Choroid plexus epithelial cell (primary cell): ENCODE measurements around the gene HMBS.

Experiments used
- DNase-seq: peaks from one replicate; pipeline ENCODE4 v3.0.0-alpha.2; 2010; ENCODE audit warnings: low read depth
- H3K4me3 ChIP-seq: 2 replicates; pipeline ENCODE4 v1.5.1; 2011; ENCODE audit warnings: low read depth, mild to moderate bottlenecking, control low read depth, low read length, moderate library complexity
- TF ChIP-seq, protein P1 (sequence below): conservative IDR thresholded peaks from 2 replicates; pipeline ENCODE4 v1.5.1; 2011; ENCODE audit warnings: low read depth, mild to moderate bottlenecking, control low read depth, inconsistent platforms, low read length, moderate library complexity

The HMBS gene

DNA sequence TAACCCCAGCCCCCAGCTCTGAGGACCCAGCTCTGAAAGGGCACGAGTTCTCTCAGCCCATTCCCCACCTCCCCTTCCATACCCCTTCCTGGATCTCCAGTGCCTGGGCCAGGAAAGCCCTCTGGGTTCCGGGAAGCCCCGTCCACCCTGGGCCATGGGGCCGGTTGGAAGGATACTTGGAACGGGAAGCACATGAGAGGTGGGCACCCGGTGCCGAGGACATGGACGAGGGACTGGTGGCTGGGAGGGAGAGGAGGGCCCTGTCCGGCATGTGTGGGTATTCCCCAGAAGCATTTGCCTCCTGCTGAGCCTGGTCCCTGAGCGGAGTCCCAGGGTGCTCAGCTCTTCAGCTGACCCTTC lies 31.5 kb downstream of the HMBS start:
- TF ChIP-seq, protein P1, sequence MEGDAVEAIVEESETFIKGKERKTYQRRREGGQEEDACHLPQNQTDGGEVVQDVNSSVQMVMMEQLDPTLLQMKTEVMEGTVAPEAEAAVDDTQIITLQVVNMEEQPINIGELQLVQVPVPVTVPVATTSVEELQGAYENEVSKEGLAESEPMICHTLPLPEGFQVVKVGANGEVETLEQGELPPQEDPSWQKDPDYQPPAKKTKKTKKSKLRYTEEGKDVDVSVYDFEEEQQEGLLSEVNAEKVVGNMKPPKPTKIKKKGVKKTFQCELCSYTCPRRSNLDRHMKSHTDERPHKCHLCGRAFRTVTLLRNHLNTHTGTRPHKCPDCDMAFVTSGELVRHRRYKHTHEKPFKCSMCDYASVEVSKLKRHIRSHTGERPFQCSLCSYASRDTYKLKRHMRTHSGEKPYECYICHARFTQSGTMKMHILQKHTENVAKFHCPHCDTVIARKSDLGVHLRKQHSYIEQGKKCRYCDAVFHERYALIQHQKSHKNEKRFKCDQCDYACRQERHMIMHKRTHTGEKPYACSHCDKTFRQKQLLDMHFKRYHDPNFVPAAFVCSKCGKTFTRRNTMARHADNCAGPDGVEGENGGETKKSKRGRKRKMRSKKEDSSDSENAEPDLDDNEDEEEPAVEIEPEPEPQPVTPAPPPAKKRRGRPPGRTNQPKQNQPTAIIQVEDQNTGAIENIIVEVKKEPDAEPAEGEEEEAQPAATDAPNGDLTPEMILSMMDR: no peak
- no peak for DNase-seq
- H3K4me3 ChIP-seq: no peak overlapping the region

DNA sequence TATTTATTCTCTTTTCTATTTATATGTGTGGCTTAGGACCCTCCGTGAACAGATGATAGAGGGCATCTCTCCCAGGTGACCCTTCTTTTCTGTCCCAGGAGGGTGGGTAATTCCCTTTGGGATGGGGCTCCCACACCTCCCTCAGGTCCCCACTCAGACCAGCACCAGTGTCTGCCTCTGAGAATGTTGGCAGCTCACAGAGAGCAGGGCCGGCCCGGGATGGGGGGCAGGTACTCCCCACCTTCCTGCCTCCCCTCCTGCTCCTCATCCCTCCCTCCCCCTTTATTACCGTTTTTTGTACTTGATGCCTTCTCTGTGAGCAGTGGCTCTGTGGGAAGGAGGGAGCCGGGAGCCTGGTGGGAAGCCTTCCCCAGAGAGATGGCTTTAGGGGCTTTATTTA lies 31.9 kb downstream of the HMBS start:
- no peak for DNase-seq
- TF ChIP-seq, protein P1: no peak
- H3K4me3 ChIP-seq: no peak overlapping the region

DNA sequence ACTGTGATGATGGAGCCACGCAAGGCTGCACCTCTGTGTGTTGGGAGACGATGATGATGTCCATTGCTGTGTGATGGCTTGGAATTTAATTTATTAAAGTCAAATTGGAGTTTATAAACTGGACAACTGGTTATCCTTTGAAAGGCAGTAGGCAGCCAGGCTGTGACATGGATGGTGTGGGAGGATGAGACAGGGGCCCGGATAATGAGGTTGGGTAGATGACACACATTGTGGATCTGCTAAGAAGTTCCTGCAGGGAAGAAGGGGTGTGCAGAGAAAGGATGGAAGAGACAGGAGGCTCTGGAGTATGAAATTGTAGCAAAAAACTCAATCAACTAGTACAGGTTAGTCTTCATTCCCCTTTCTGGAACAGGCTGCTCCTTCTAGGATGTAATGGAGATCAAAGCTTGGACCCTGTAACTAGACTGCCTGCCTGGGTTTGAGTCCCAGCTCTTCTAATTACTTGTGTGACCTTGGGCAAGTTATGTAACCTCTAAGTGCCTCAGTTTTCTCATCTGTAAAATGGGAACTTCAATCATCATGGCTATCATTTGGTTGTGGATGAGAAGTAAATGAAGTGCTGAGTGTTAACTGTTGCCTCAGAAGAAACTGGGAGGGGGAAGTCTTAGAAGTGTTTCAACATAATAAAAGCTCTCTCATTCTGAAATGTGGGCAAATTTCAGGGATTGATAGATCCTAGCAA lies 32.5 kb downstream of the HMBS start:
- no peak for DNase-seq
- H3K4me3 ChIP-seq: no peak overlapping the region
- TF ChIP-seq, protein P1: no peak

DNA sequence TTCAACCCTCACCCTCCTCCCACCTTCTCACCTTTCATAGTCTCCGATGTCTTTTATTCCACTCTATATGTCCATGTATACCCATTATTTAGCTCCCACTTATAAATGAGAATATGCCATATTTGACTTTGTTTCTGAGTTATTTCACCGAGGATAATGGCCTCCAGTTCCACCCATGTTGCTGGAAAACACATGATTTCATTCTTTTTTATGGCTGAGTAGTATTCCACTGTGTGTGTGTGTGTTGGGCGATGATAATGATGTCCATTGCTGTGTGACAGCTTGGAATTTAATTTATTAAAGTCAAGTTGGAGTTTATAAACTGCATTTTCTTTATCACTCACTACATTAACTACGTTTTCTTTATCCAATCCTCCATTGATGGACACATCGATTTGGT lies 33.5 kb downstream of the HMBS start:
- DNase-seq: no peak
- no peak overlapping the region for H3K4me3 ChIP-seq
- TF ChIP-seq, protein P1: no peak

DNA sequence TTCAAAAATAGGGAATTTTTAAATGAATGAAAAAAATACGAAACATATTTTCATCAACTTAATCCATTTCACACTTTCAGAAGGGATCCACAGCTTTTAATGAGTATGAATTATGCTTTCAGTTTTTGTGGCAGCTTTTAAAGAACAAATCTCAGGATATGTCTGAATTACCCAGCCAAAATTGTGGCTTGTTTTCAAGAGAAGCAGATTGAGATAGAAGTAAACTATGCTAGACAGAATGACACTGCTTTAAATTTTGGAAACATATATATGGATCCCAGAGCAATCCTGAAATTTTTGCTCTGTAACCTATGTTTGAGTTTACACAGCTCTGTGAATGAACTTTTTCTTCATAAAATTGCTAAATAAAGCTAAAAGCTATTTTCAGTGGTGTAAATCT lies 34.3 kb downstream of the HMBS start:
- DNase-seq: no peak
- H3K4me3 ChIP-seq: no peak overlapping the region
- TF ChIP-seq, protein P1: no peak

DNA sequence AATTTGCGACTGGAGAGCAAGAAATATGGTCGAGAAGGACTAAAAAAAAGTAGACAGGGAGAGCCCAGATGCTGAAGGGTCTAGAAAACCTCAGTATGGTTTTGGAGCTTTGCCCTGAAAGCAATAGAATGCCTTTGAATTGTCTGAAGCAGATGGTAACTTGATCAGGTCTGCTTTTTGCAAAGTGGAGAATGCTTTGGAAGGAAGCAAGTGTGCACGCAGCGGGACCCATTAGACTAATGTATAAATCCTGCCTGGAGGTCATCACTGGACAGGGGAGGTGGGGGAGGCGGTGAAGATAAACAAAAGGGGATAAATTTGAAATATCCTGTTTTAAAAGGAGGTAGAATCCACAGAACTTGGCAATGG lies 35.9 kb downstream of the HMBS start:
- TF ChIP-seq, protein P1: no peak
- DNase-seq: peak; percentile 86
- H3K4me3 ChIP-seq: peak overlapping the region; percentile 62

DNA sequence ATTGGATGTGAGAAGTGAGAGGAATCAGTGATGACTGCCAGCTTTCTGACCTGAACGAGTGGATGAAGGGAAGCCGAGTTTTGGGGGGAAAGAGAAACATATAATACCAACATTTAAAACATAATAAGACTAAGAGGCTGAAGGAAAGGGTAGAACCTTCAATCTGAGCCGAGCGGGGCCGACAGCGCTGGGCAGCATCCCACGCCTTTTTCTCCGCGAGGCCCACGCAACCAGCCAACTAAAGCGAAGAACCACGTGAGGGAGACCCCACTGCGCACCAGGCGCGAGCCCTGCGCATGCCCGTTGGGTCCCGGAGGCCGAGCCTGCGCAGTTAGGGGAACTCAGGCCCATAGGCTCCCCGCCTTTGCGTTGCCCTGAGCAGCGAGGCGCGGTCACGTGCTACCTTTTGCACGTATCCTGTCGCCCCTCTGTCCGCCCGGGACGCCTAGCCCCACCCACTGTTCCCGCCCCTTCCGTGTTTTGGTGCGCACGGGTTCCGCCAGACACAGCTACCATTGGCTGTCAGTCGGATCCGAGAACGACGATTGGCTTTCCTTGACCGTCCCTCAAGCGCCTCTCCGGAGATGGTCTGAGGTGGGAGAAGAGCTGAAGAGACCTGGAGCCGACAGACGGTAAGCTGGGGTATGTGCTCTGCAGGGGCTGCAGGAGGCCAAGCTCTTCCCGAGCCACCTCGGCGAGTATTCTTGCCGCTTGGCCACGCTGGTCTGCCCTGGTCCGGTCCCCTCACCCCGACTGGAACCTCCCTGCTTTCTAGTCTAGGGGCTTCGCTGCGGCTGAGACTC lies 36.5 kb downstream of the HMBS start, which contains the start of gene HINFP:
Gene HINFP (plus strand): TSS at position 573 of the 803 bp plus-strand sequence. CDS start 5,365 bp downstream, outside the sequence.
- H3K4me3 ChIP-seq: peak within 1 kb of the TSS; percentile 79
- DNase-seq: peak; percentile 100
- TF ChIP-seq, protein P1: no peak
